GM12865 (cell line): ENCODE results near the gene BRK1.
"Not testable (repeated sequence)": the region's sequence is repeated elsewhere in the genome, so short reads cannot be mapped to it uniquely, and the experiment has no call there.

Source experiments
- DNase-seq: peaks from one replicate; pipeline ENCODE4 v3.0.0; 2010; ENCODE audit warnings: low read depth
- H3K4me3 ChIP-seq: 2 replicates; pipeline ENCODE4 v1.5.1; 2011; ENCODE audit warnings: mild to moderate bottlenecking, low read depth, low read length, control low read depth
- TF ChIP-seq, protein P1 (sequence below): IDR thresholded peaks from 2 replicates; pipeline ENCODE4 v1.5.1; 2011; ENCODE audit warnings: low read length, control low read depth, low read depth, inconsistent platforms; ENCODE audit not compliant: insufficient read depth; ENCODE audit errors: missing control alignments

BRK1 gene

DNA sequence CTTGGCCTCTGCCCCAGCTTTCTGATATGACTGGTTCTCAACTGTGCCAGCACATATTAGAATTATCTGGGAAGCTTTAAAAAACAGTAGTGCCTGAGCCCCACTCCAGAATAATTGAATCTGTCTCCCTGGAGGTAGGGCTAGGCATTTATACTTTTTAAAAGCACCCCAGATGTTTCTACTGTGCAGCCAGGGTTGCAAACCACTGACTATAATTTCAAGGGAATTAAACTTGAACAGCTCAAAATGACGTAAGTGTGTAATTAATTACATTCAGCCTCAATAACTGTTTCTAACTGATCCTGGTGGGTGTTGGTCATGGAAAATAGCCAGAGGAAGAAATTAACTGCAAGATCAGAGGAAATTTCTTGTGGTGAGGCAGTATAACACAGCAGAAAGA lies 44.9 kb downstream of the BRK1 start:
- TF ChIP-seq, protein P1, sequence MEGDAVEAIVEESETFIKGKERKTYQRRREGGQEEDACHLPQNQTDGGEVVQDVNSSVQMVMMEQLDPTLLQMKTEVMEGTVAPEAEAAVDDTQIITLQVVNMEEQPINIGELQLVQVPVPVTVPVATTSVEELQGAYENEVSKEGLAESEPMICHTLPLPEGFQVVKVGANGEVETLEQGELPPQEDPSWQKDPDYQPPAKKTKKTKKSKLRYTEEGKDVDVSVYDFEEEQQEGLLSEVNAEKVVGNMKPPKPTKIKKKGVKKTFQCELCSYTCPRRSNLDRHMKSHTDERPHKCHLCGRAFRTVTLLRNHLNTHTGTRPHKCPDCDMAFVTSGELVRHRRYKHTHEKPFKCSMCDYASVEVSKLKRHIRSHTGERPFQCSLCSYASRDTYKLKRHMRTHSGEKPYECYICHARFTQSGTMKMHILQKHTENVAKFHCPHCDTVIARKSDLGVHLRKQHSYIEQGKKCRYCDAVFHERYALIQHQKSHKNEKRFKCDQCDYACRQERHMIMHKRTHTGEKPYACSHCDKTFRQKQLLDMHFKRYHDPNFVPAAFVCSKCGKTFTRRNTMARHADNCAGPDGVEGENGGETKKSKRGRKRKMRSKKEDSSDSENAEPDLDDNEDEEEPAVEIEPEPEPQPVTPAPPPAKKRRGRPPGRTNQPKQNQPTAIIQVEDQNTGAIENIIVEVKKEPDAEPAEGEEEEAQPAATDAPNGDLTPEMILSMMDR, result no peak
- no peak overlapping the region for H3K4me3 ChIP-seq
- no peak for DNase-seq

GRCh38 chr3:10160925-10161324 lies 45.5 kb downstream of the BRK1 start:
- no peak for DNase-seq
- H3K4me3 ChIP-seq, result no peak overlapping the region
- TF ChIP-seq, protein P1, result no peak

- no peak overlapping the region for H3K4me3 ChIP-seq
- DNase-seq, result peak; percentile 26
- TF ChIP-seq, protein P1, result no peak
Observed at GRCh38 chr3:10162185-10162584, 46.7 kb downstream of the BRK1 start.

GRCh38 chr3:10164201-10164545 lies 48.7 kb downstream of the BRK1 start:
- H3K4me3 ChIP-seq, result peak overlapping the region; percentile 84
- not testable (repeated sequence) for DNase-seq

- TF ChIP-seq, protein P1, result peak; percentile 91
- DNase-seq, result peak; percentile 72
Observed at GRCh38 chr3:10164546-10165393, 49.3 kb downstream of the BRK1 start, which contains the start of gene IRAK2. Gene IRAK2 (plus strand): TSS chr3:10164919. CDS start chr3:10164955, 36 bp downstream.

GRCh38 chr3:10166213-10166604 lies 50.7 kb downstream of the BRK1 start:
- no peak overlapping the region for H3K4me3 ChIP-seq
- TF ChIP-seq, protein P1, result no peak
- no peak for DNase-seq

More at GRCh38 chr3:10164546-10165393, 49.3 kb downstream of the BRK1 start, which contains the start of gene IRAK2:
- H3K4me3 ChIP-seq, result peak within 1 kb of the TSS; percentile 84

DNA sequence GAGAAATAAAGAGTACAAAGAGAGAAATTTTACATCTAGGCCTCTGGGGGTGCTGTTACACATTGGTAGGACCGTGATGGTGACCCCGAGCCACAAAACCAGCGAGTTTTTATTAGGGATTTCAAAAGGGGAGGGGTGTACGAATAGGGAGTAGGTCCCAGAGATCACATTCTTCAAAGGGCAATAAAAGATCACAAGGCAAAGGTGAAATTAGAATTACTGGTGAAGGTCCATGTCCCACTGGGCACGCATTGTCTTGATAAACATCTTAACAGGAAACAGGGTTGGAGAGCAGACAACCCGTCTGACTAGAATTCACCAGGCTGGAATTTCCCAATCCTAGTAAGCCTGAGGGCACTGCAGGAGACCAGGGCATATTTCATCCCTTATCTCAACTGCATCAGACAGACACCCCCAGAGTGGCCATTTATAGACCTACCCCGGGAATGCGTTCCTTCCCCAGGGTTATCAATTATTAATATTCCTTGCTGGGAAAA lies 53.6 kb downstream of the BRK1 start:
- TF ChIP-seq, protein P1, result no peak
- no peak overlapping the region for H3K4me3 ChIP-seq
- no peak for DNase-seq
